ENCODE results near the gene WFIKKN1.
"Not testable (repeated sequence)": the region's sequence is repeated elsewhere in the genome, so short reads cannot be mapped to it uniquely, and the experiment has no call there.

The WFIKKN1 gene

GRCh38 chr16:595094-595528, 35.7 kb upstream of the WFIKKN1 start:
- no peak for DNase-seq

DNA sequence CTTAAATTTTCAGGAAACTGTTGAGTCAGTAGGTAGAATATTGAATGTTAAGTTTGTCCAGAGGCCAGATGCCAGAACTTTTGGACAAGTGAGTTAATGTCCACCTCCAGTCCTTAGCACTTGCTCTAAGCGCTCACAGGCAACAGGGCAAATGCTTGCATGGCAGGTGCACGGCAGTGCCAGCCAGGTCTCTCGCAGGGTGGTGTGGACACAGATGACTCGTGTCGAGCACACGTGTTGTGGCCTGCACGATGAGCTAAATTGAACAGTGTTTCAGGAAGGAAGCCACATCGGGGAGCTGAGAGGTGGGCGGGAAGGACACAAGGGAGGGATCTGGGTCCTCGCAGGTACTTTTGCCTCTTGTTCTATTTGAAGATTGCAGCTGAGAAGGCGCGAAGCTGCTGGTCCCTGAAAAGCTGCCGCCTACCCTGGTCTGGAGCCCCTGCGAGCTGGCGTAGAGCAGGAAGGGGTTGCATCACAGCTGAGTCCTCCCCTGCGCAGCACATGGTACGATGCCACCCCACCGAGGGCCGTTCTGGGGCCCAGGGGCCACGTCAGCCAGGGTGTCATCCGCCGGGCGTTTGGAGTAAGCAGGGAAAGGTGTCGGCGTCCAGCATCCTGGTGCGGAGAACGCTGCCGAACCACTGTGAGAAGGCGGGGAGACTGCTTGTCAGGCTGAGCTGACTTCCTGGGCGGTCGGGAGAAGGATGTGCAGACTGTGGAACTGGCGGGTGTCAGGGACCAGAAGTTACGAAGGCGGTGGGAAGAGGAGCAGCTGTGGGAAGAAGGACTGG, 34.6 kb upstream of the WFIKKN1 start:
- DNase-seq = no peak

DNA sequence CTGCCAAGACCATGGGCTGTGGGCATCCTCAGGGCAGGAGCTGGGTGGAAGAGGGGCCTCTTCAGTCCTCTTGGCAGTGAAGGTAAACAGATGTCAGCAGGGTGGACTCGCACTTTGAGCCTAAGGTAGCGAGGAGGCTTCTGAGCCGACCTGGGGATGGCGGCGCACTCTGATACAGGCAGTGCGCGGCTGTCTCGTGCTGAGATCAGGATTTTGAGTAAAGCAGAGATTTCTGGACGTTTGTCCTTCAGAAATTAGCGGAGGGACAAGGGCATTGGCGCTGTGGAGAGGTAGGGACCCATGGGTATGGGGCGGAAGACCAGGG, 34.1 kb upstream of the WFIKKN1 start:
- no peak for DNase-seq

DNA sequence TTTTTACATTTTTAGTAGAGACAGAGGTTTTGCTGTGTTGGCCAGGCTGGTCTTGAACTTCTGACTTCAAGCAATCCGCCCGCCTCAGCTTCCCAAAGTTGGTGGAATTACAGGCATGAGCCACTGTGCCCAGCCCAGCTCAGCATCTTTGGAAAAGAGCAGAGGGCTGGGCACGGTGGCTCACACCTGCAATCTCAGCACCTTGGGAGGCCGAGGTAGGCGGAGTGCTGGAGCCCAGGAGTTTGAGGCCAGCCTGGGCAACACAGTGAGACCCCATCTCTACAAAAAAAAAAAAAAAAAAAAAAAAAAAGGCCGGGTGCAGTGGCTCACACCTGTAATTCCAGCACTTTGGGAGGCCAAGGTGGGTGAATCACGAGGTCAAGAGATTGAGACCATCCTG, 33.1 kb upstream of the WFIKKN1 start:
- not testable (repeated sequence) for DNase-seq

- no peak for DNase-seq
These were observed 31.7 kb upstream of the WFIKKN1 start for GRCh38 chr16:598823-599739.

- no peak for DNase-seq
These were observed 30.0 kb upstream of the WFIKKN1 start for GRCh38 chr16:600781-601180.

GRCh38 chr16:603933-604332, 26.9 kb upstream of the WFIKKN1 start:
- no peak for DNase-seq

GRCh38 chr16:606656-607307, 24.0 kb upstream of the WFIKKN1 start:
- no peak for DNase-seq

- DNase-seq = no peak
These were observed 22.8 kb upstream of the WFIKKN1 start for GRCh38 chr16:608019-608418.

GRCh38 chr16:609316-609715, 21.5 kb upstream of the WFIKKN1 start:
- DNase-seq = no peak

GRCh38 chr16:609984-610383, 20.8 kb upstream of the WFIKKN1 start:
- no peak for DNase-seq

DNA sequence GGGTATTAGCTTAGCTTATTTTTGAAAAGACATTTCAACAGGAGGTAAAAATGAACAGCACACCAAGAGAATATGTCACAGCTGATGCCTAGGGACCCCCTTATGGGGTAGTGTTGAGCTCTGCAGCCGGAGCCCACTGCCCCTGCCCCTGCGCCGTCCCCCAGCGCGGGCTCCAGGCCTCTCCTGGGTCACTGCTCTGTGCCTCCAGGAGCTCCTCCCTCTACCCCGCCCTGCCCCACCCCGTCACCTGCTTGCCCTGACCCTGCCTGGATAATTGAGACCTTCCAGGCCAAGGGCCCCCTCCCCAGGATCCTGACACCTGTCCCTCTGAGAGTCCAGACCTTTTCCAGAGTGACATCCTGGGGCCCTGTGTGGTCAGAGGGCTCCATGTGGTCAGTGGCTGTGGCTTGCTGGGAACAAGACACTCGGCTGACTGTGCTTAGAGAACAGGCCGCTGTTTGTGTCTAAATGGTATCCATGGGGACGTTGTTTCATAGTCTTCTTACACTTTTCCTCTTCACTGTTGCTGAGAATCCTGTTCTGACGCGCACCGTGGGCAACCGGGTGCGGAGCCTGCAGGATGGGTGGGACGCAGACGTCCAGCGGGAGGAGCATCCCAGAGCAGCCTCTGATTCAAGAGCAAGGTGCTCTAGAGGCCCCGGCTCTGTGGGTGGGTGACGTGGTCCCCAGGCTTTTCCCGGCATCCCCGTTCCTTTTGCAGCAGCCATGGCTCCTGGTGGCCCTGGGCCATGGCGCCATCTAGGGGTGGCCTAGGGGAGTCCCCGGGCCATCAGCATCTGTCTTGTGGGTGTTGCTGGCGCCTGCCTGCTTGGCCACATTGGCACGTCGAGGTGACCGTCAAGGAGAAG, 20.0 kb upstream of the WFIKKN1 start:
- peak; percentile 58 for DNase-seq

GRCh38 chr16:615122-615521, 15.7 kb upstream of the WFIKKN1 start:
- no peak for DNase-seq

- DNase-seq = no peak
These were observed 13.8 kb upstream of the WFIKKN1 start for GRCh38 chr16:616733-617586.

DNA sequence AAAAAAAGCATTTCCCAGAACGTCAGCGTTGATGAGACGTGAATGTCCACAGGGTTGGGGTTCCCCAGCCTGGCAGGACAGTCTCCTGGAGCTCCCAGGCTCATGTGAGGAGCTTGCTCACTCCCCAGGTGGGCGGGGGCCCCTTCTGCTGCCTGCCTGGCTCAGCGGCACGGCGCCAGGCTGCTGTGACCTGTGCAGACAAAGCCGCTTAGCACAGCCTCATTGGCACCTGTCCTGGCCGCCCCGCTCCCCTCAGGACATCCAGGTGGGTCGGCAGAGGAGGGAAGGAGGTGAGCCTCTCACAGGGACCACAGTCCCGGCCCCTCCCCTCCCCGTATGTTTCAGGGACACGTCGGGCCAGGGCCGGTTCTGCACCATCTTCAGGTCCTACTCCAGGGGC, 12.9 kb upstream of the WFIKKN1 start:
- DNase-seq = no peak

- DNase-seq = no peak
These were observed 11.2 kb upstream of the WFIKKN1 start for GRCh38 chr16:619476-620100.

- DNase-seq = no peak
These were observed 9.9 kb upstream of the WFIKKN1 start for GRCh38 chr16:620700-621525.

GRCh38 chr16:621526-622105, 9.2 kb upstream of the WFIKKN1 start:
- no peak for DNase-seq

GRCh38 chr16:622920-623280, 7.9 kb upstream of the WFIKKN1 start:
- DNase-seq = no peak
